Measurements from ENCODE around the gene RASSF1. TPM values are rescaled to one million over a fixed set of nuclear protein-coding genes. Genes with fewer than 3 reads are reported as not detected.

Gene RASSF1
- total and polyA plus RNA-seq, 2 of the 13 experiments (the other 11 are each of a cell fraction or from before 2014, with no cell fraction given), result 10.2 to 27.5 TPM

GRCh38 chr3:50319894-50320625 lies 20.6 kb downstream of the RASSF1 start (continued):
- TF ChIP-seq ZSCAN29 (CRISPR knock-in tag; conservative IDR thresholded peaks at IDR 0.05) (no peak), NFIC (IDR thresholded peaks at IDR 0.05; ENCODE audit: low read length) (no peak), GABPB1 (CRISPR knock-in tag; IDR thresholded peaks at IDR 0.05) (no peak), ZNF598 (CRISPR knock-in tag; IDR thresholded peaks at IDR 0.05; ENCODE audit: borderline replicate concordance) (peak; percentile 35; the same call in 1 of the 2 replicates), NCOA1 (CRISPR knock-in tag; IDR thresholded peaks at IDR 0.05) (no peak), GLMP (CRISPR knock-in tag; IDR thresholded peaks at IDR 0.05; ENCODE audit: borderline replicate concordance) (no peak), FOXP4 (CRISPR knock-in tag; IDR thresholded peaks at IDR 0.05) (no peak), U2AF1 (optimal IDR thresholded peaks at IDR 0.05; ENCODE audit: low read depth, low read length) (no peak), SRSF1 (optimal IDR thresholded peaks at IDR 0.05; ENCODE audit: low read depth, low read length) (no peak), ZNF720 (CRISPR knock-in tag; IDR thresholded peaks at IDR 0.05) (no peak), DDIT3 (CRISPR knock-in tag; IDR thresholded peaks at IDR 0.05) (no peak), BORCS8-MEF2B (CRISPR knock-in tag; IDR thresholded peaks at IDR 0.05) (0 out of 2 replicates have a peak, but pooled peaks have one; percentile 26), AHDC1 (CRISPR knock-in tag; IDR thresholded peaks at IDR 0.05; ENCODE audit: borderline replicate concordance) (no peak), KDM4B (CRISPR knock-in tag; IDR thresholded peaks at IDR 0.05) (no peak), BATF2 (CRISPR knock-in tag; IDR thresholded peaks at IDR 0.05) (no peak), FUBP1 (CRISPR knock-in tag; IDR thresholded peaks at IDR 0.05; ENCODE audit: borderline replicate concordance) (0 out of 2 replicates have a peak, but pooled peaks have one; percentile 33)
